ENCODE results near the gene KRT222.

Gene KRT222

GRCh38 chr17:40664582-40665333 lies at the start of gene KRT222:
TSS of gene KRT222 (minus strand) at chr17:40665177. CDS start at chr17:40665099, 78 bp downstream.
- DNase-seq: no peak

DNA sequence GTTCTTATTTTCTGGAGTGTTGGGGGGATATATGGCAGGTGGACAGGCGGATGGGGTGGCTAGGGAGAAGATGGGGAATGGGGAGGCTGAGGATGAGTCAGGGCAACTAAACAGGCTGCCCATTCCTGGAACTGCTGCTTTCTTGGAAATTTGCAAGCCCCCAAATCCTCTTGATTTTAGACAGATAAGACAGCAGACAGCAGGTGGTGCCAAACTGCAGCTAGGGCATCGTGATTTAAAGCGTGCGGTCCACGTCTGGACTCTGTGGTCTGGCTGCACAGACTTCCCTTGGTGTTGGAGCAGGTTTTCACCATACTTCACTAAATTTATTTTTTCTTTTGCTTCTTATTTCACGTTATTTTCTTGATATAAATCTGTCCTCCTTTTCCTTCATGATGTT lies 49.5 kb upstream of the KRT222 start:
- DNase-seq: no peak

DNA sequence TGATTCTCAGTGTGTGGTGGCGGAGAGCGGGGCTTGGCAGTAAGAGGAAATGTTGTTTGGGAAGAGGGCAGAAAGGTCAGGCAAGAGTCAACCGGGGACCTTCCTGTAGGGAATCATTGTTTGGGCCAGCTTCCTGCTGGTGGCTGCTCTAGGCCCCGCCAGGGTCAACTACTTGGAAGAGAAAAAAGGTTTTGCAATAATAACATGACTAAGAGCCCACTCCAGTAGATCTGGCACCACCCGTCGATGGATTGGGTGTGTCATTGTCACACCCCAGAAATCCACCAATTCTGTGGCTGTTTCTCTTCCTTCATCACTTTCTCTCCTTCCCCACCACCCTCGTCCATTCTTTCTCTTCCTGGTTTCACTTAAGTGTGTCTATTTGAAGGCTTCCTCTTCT lies 42.8 kb upstream of the KRT222 start:
- DNase-seq: no peak

DNA sequence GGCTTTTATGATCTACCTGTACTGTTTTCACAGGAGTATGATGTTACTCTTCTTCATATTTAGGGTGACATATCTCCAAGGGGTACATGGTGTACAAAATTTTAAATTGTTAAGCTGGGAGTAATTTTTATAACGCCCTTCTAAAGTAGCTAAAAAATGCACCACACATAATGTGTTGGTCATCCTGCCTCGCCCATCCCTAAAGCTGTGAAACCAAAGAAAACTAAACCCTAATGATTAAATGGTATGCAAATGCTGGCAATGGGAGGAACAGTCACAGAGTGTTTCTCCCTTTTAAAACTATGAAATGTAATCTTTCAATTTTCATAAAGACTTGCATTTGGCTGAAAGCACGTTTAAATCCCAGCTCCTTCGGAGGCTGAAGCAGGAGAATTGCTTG lies 40.6 kb upstream of the KRT222 start:
- no peak for DNase-seq

- no peak for DNase-seq
These were observed 38.7 kb upstream of the KRT222 start, which contains the start of gene KRT24 for GRCh38 chr17:40703652-40704051. TSS of gene KRT24 (minus strand) at chr17:40703752. CDS start at chr17:40703693, 59 bp downstream.

- no peak for DNase-seq
These were observed 37.3 kb upstream of the KRT222 start for GRCh38 chr17:40702271-40702670.

DNA sequence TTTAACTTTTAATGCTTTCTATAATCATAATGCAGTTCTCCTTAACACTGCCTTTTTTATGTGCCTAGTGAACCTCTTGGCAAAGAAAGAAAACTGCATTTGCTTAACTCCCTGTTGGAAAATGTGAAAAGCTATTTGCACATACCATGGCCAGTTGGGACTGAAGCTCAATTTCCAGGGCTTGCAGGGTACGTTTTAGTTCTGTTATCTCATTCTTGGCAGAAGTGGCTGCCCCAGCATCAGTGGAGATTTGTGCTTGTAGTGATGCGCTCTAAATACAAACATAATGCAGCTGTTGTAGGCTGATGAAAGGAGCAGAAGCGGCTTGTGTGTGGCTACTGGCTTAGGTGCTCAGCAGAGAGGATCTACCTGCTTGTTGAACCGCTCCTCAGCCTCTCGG lies 34.9 kb upstream of the KRT222 start:
- no peak for DNase-seq

- no peak for DNase-seq
These were observed 34.4 kb upstream of the KRT222 start for GRCh38 chr17:40699371-40699770.

DNA sequence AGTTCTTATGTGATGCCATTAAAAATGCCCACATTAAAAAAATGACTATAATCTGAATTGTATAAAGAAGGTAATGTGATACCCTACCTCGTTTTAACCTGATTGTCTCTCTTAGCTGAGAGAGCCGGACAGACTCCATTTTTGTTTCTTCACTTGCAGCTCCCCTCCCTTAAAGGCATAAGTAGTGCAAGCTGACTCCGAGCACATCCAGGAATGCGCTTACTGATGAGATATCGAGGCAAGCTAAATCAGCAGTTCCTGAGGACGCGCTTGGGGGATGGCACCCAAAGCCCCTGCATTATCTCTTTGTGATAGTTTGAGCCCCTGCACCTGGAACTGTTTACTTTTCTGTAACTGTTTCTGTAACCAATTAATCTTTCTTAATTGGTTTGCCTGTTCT lies 32.3 kb upstream of the KRT222 start:
- DNase-seq: no peak

DNA sequence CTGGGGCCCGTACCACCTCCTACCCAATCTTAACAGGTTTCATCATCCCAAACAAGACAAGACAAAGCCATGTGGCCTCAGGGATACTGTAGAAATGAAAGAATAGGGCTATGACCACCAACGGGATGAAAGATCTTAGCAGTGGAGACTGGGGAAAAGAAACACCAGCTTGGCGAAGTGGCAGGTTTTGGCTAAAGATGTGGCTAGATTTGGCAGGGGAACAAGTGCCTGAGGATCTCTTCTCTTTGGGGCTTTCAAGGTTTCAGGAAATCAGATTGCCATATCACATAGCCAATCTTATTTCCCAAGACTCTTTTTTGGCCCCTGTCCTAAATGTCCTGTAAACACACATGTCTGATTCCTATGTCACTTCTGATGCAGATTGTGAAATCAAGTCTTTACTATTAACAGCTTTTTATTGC lies 31.7 kb upstream of the KRT222 start:
- no peak for DNase-seq

- DNase-seq: no peak
These were observed 31.0 kb upstream of the KRT222 start for GRCh38 chr17:40695874-40696472.

DNA sequence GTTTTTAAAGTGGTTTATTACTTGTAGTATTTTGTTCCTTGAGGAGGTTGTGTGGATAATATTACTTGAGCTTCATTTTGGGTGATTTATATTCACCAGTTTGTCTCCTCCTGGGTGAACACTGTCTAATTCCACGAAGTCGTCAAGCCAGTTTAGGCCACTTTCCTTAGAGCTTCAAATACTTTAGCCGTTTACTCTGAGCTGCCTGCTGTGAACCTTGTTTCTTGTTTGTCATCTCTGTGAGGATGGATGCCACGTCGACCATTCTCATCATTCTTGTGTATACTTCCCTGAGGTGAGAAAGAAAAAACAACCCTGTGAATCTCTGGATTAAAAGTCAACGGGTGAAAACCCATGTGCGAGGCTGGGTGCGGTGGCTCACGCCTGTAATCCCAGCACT lies 29.6 kb upstream of the KRT222 start:
- no peak for DNase-seq

- no peak for DNase-seq
These were observed 22.1 kb upstream of the KRT222 start for GRCh38 chr17:40687106-40687505.

- no peak for DNase-seq
These were observed 21.2 kb upstream of the KRT222 start for GRCh38 chr17:40686192-40686591.

DNA sequence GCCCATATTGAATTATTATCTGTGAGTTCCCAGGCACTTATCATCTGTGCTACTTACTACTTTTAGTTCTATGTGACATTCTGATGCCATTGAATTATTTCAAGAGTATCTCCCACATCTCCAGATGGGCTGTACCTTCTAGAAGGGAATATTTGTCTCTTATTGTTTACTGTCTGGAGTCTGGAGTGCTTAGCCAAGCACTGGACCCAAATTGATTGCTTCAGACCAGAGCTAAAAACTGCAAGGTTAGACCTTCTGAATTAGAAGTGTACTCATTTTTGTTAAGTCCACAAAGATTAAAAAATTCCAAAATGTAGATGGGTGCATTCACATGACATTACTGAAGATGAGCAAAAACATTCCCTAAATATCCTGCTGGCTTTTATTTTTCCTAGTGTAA lies 16.0 kb upstream of the KRT222 start:
- no peak for DNase-seq

DNA sequence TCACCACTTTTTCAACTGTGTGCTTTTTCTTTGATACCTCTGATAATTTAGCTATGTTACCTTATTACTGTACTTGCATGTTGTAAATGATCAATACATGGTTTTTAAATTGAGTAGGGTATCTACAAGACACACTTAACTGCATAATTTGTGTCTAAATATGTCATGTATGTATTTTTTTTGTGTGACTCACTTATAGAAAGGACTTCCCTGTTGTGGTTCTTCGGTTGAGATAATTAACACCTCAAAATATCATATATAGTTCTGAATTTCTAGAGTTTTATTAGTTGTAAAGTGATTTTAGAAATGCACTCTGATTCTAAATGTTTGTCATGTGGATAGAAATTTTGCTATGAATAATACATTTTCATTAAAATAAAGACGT lies 14.5 kb upstream of the KRT222 start:
- no peak for DNase-seq

DNA sequence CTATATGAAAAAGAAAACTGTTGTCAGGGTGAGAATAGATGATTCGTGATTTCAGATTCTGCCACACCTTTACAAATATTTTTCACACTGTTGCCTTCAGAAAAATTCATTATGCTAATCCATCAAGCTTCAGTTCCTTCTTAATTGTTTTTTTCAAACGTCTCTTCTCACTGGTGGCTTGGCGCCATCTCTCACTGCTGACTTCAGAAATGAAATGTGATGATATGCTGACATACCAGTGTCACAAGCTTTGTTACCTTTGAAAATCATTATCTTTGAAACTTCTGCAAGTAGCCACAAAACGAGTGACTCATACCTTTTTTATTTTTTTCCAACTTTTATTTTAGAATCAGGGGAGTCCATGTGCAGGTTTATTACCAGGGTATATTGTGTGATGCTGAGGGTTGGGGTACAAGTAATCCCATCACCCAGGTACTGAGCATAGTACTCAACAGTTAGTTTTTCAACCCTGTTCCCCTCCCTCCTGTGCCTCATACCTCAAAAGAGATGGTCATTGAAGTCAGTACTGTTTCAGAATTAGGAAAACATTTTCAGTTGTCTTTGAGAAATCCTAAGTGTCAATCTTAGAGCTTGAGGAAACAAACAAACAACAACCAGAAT lies 14.0 kb upstream of the KRT222 start:
- DNase-seq: no peak

GRCh38 chr17:40675905-40676304 lies 10.9 kb upstream of the KRT222 start:
- DNase-seq: no peak

DNA sequence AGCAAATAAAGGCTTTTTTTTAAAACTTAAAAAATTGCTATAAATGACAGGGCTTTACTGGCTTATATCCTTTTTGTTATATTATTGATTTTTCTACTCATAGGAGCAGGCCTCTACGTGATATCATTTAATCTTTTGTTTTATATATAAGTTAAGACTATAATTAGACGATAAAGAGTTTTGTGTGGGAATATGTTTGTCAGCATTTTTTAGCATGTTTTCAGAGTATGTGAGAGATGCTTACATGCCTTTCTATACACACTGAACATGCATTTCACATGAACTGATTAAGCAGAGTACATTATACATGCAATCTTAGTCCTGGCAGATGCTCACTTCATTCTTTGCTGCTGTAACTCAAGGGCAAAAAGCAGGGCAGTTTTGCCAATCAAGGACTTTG lies 7.7 kb upstream of the KRT222 start:
- no peak for DNase-seq

DNA sequence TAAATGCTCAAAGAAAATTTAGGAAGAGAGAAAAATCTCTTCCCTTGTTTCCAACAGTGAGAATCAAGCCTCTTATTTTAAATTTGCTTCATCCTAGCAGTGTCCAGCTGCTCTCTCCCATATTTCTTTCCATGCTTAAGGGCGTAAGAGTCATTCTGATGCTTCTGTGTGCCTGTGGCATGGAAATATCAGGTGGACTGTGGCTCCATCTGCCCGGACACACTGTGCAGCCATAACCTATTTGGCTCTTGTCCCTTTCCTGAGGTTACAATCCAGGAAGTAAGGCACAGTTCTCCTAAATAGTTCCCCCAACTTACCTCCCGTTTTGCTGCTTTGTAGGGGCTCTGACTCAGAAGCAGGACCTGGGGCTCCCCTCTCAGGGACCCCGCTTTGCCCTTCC lies 6.3 kb upstream of the KRT222 start:
- DNase-seq: no peak

DNA sequence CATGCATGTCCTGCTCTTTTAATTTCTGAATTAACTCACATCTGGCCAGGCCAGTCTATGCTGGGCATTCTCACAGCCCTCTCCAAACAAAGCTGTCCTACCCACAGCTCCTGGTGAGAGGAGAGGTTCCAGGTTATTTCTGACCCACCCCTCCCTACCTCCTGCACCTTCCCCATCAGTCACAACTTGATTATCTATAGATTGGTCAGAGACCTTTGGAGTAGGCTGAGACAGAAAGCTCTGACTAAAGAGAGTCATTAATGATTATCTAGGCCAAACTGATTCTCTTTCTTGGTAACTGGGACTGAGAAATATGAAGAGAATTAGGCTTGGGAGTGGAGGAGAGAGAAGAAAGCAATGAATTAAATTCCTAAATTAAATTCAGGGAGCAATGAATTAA lies 1.4 kb upstream of the KRT222 start:
- no peak for DNase-seq

DNA sequence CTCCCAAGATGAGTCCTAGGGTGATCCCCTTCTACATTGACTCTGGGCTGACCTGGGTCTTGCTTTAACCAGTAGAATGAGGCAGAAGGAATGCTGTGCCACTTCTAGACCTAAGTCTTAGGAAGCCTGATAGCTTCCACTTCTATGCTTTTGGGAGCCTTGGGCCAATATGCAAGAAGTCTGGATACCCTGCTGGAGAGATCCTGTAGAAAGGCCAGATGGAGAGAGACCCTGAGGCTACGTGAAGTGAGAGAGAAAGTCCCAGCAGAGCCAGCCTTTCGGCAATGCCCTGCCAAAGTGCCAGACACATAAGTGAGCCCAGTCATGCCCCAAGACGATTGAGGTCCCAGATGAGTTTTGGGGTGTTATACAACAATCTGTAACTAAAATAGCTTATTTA lies 1.7 kb downstream of the KRT222 start:
- DNase-seq: no peak

DNA sequence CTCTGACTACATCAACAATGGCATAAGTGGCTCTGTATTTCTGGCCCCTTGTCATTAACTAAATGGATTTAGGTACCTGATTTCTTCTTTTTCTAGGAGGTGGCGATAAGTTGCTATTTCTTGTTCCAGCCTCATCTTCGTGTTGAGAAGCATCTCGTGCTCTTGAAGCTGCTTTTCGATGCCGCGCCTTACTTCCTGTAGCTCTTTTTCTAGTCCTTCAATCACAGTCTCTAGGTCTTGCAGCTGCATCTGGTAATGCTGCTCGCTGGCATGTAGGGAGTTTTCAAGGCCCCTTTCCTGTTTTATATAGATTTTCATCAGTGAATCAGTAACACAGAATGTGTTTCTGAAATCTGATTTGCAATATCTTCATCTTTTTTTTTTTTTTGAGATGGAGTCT lies 5.1 kb downstream of the KRT222 start:
- DNase-seq: no peak

GRCh38 chr17:40658396-40658795 lies 6.6 kb downstream of the KRT222 start:
- no peak for DNase-seq
